Spleen (tissue), 11 donors: Measurements from ENCODE around the gene IL1RL1. TPM values are rescaled to one million over a fixed set of nuclear protein-coding genes. Genes with fewer than 3 reads are reported as not detected.
A peak's percentile ranks its signal among the peaks of the same experiment; 100 is the strongest.

Source experiments
- DNase-seq: peaks from one replicate; pipeline ENCODE4 v3.0.0-alpha.2; 2020
- H3K27ac ChIP-seq, 8 donors: fragments of 200-600 bp; sonication (generic) in 7 of 8; 1 replicate in 4 of 8; 2 replicates in 4 of 8; pipeline versions ENCODE4 v1.5.0 to v1.8.0; 2016 to 2021; ENCODE audit warnings: inconsistent platforms in 4 of 8, mild to moderate bottlenecking in 4 of 8, moderate library complexity in 1 of 8
- H3K27me3 ChIP-seq, 7 donors: fragments of 200-600 bp; sonication (generic) in 6 of 7; replicated peaks in 1 of 7; 1 replicate in 4 of 7; 2 replicates in 3 of 7; pipeline versions ENCODE4 v1.5.0 to v1.8.0; 2016 to 2021; ENCODE audit warnings: inconsistent platforms in 3 of 7, mild to moderate bottlenecking in 1 of 7
- H3K36me3 ChIP-seq, 6 donors: fragments of 200-600 bp; sonication (generic) in 5 of 6; 1 replicate in 4 of 6; 2 replicates in 2 of 6; pipeline versions ENCODE4 v1.5.0 to v1.8.0; 2016 to 2021; ENCODE audit warnings: inconsistent platforms in 2 of 6
- H3K4me1 ChIP-seq, 6 donors: fragments of 200-600 bp; sonication (generic) in 5 of 6; 1 replicate in 3 of 6; 2 replicates in 3 of 6; pipeline versions ENCODE4 v1.5.0 to v1.8.0; 2016 to 2021; ENCODE audit warnings: inconsistent platforms in 3 of 6
- H3K4me3 ChIP-seq, 8 donors: fragments of 200-600 bp; sonication (generic) in 7 of 8; 1 replicate in 4 of 8; 2 replicates in 4 of 8; pipeline versions ENCODE4 v1.5.0 to v1.8.0; 2016 to 2021; ENCODE audit warnings: inconsistent platforms in 4 of 8, mild to moderate bottlenecking in 4 of 8, moderate library complexity in 2 of 8
- H3K9me3 ChIP-seq, 8 donors: fragments of 200-600 bp; sonication (generic) in 7 of 8; 1 replicate in 4 of 8; 2 replicates in 4 of 8; pipeline versions ENCODE4 v1.5.0 to v1.8.0; 2016 to 2021; ENCODE audit warnings: inconsistent platforms in 4 of 8
- CTCF ChIP-seq, 11 experiments: fragments of 200-600 bp in 7 of 11; fragments of 450-650 bp in 4 of 11; sonication (generic) in 4 of 11; IDR thresholded peaks in 8 of 11; conservative IDR thresholded peaks in 3 of 11; 1 replicate in 7 of 11; 2 replicates in 4 of 11; pipeline versions ENCODE4 v1.4.0 to v1.8.0; 2016 to 2021; ENCODE audit warnings: antibody characterized with exemption in 11 of 11, inconsistent platforms in 4 of 11, mild to moderate bottlenecking in 1 of 11
- POLR2A ChIP-seq, 3 donors: fragments of 450-650 bp; IDR thresholded peaks; one replicate each; pipeline ENCODE4 v1.5.1; 2017; ENCODE audit warnings: antibody characterized with exemption in 3 of 3, mild to moderate bottlenecking in 1 of 3
- POLR2AphosphoS5 ChIP-seq, 3 donors: sonication (generic); formaldehyde crosslinking; IDR thresholded peaks; one replicate each; pipeline ENCODE4 v1.5.1; 2017; ENCODE audit warnings: antibody characterized with exemption in 3 of 3
- WGBS, 5 donors: extraction: QIAGEN DNeasy Blood & Tissue Kit in 3 of 5; methylation state at CpG; one replicate each; pipeline versions ENCODE4 v1.1.5 to v1.1.7; 2013 to 2018; 5-methylcytosine and 5-hydroxymethylcytosine counted together
- intact Hi-C: fragments of 100-400 bp; cut with DNase I; formaldehyde crosslinking; loops from one replicate; pipeline ENCODE4 v1.15.0; 2023; ENCODE audit warnings: low total_unique reads
- polyA plus RNA-seq, 3 donors: library from polyadenylated mRNA; stranded (reverse); fragments of 200-250 nt; gene quantifications; one replicate each; pipeline ENCODE4 v1.2.1, GENCODE V29; 2013
- total RNA-seq, 7 donors: library from RNA; depleted of rRNA in 3 of 7; stranded (reverse); fragments of >200 nt in 3 of 7; fragmentation: NEBNext Ultra II Directional in 4 of 7; extraction: Animal tissue kit (Norgen Biotek cat#: 25700) in 4 of 7; gene quantifications; one replicate each; pipeline versions ENCODE4 v1.1.0 to v1.2.1, GENCODE V29; 2016 to 2021
- donor health status: healthy with polysubstance abuse.
- donor health status: DM: no; HTN: no; CAD: no; lungs with moderate emphysema.
- donor health status: DM: no; HTN: no; CAD: no.
- donor health status: Bipolar disorder and iron deficiency.
- donor health status: healthy.
- donor health status: DM: no; HTN: no; CAD: no.
- donor health status: DM: yes; HTN: yes; CAD: no.

Gene IL1RL1
- total and polyA plus RNA-seq, 10 donors: 0.11 to 19.6 (median 1.6) TPM

- TF ChIP-seq POLR2A (IDR thresholded peaks at IDR 0.05) (no peak), CTCF (IDR thresholded peaks at IDR 0.05 in 8 of 11, conservative IDR thresholded peaks at IDR 0.05 in 3 of 11) (no peak), POLR2AphosphoS5 (IDR thresholded peaks at IDR 0.05) (no peak)
These were observed 7.8 kb upstream of the IL1RL1 start for GRCh38 chr2:102303589-102303988.

GRCh38 chr2:102304268-102304667 lies 7.1 kb upstream of the IL1RL1 start:
- no peaks in the 10 kb centered on the region for H3K36me3 ChIP-seq
- no peaks in the 10 kb centered on the region for H3K9me3 ChIP-seq
- 44 to 66% (median 48%) methylated on average over 2 of the region's 2 CpGs for WGBS, 5 donors
- H3K4me3 ChIP-seq: no peak overlapping the region
- no peak for TF ChIP-seq POLR2AphosphoS5 (IDR thresholded peaks at IDR 0.05)
- TF ChIP-seq CTCF (IDR thresholded peaks at IDR 0.05 in 8 of 11, conservative IDR thresholded peaks at IDR 0.05 in 3 of 11): no peak
- TF ChIP-seq POLR2A (IDR thresholded peaks at IDR 0.05): no peak
- no peak for DNase-seq
- H3K27ac ChIP-seq: peak overlapping the region in 2 of 8 donors; percentile 38 to 42
- intact Hi-C loops: no loop called here
- peaks cover 0 to 37% (median 4%) of the 10 kb centered on the region in 7 donors for H3K27me3 ChIP-seq
- H3K4me1 ChIP-seq: peaks cover 0 to 20% (median 3%) of the 10 kb centered on the region in 6 donors

More at GRCh38 chr2:102303589-102303988, 7.8 kb upstream of the IL1RL1 start:
- DNase-seq: no peak
- no peak overlapping the region for H3K4me3 ChIP-seq
- intact Hi-C loops: no loop called here
- no peaks in the 10 kb centered on the region for H3K36me3 ChIP-seq
- peaks cover 0 to 20% (median 3%) of the 10 kb centered on the region in 6 donors for H3K4me1 ChIP-seq
- H3K9me3 ChIP-seq: no peaks in the 10 kb centered on the region
- no peak overlapping the region for H3K27ac ChIP-seq
- 83 to 91% (median 88%) methylated on average over 3 of the region's 3 CpGs for WGBS, 5 donors
- H3K27me3 ChIP-seq: peaks cover 0 to 33% (median 4%) of the 10 kb centered on the region in 7 donors

GRCh38 chr2:102304711-102305611 lies 6.4 kb upstream of the IL1RL1 start:
- no peaks in the 10 kb centered on the region for H3K9me3 ChIP-seq
- no peaks in the 10 kb centered on the region for H3K36me3 ChIP-seq
- peaks cover 0 to 39% (median 4%) of the 10 kb centered on the region in 7 donors for H3K27me3 ChIP-seq
- no peak for DNase-seq
- H3K27ac ChIP-seq: peak overlapping the region in 2 of 8 donors; percentile 38 to 42
- H3K4me3 ChIP-seq: no peak overlapping the region
- TF ChIP-seq POLR2AphosphoS5 (IDR thresholded peaks at IDR 0.05) (no peak), POLR2A (IDR thresholded peaks at IDR 0.05) (no peak), CTCF (IDR thresholded peaks at IDR 0.05 in 8 of 11, conservative IDR thresholded peaks at IDR 0.05 in 3 of 11) (no peak)
- H3K4me1 ChIP-seq: peaks cover 0 to 20% (median 3%) of the 10 kb centered on the region in 6 donors
- intact Hi-C loops: no loop called here
- 37 to 53% (median 43%) methylated on average over 11 of the region's 11 CpGs for WGBS, 5 donors

GRCh38 chr2:102306125-102306524 lies 5.2 kb upstream of the IL1RL1 start:
- DNase-seq: no peak
- H3K9me3 ChIP-seq: no peaks in the 10 kb centered on the region
- intact Hi-C loops: no loop called here
- no peak overlapping the region for H3K4me3 ChIP-seq
- H3K36me3 ChIP-seq: no peaks in the 10 kb centered on the region
- 44 to 72% (median 47%) methylated on average over 1 of the region's 1 CpG for WGBS, 5 donors
- no peak for TF ChIP-seq CTCF (IDR thresholded peaks at IDR 0.05 in 8 of 11, conservative IDR thresholded peaks at IDR 0.05 in 3 of 11)
- no peak for TF ChIP-seq POLR2AphosphoS5 (IDR thresholded peaks at IDR 0.05)
- TF ChIP-seq POLR2A (IDR thresholded peaks at IDR 0.05): no peak
- H3K27ac ChIP-seq: no peak overlapping the region
- H3K27me3 ChIP-seq: peaks cover 0 to 39% (median 4%) of the 10 kb centered on the region in 7 donors
- H3K4me1 ChIP-seq: peaks cover 0 to 27% (median 3%) of the 10 kb centered on the region in 6 donors
